Measurements from ENCODE around the gene C17orf100.

C17orf100 gene

GRCh38 chr17:6627019-6627418 lies 24.5 kb upstream of the C17orf100 start:
- H3K9ac ChIP-seq, result no peak overlapping the region
- H3K9me3 ChIP-seq (replicated peaks in 1 of 11), result no peaks in the 10 kb centered on the region
- H3K36me3 ChIP-seq, result peaks cover 76 to 100% (median 96%) of the 10 kb centered on the region in 11 experiments
- no peak overlapping the region for H3K4me2 ChIP-seq
- no peak overlapping the region for H3K27ac ChIP-seq
- H3K4me1 ChIP-seq, result peaks cover 0 to 6% (median 0%) of the 10 kb centered on the region in 10 experiments; a peak in 1 of 20 replicates
- peaks cover 0 to 24% (median 9%) of the 10 kb centered on the region in 11 experiments; a peak in 6 of 22 replicates for H4K20me1 ChIP-seq
- H3K27me3 ChIP-seq, result no peaks in the 10 kb centered on the region
- TF ChIP-seq Cebpa-rat (IDR thresholded peaks at IDR 0.05), result no peak
- no peak overlapping the region for H3K4me3 ChIP-seq

- no peaks in the 10 kb centered on the region for H3K27me3 ChIP-seq
- no peak overlapping the region for H3K9ac ChIP-seq
- peaks cover 0 to 6% (median 0%) of the 10 kb centered on the region in 10 experiments; a peak in 1 of 20 replicates for H3K4me1 ChIP-seq
- peaks cover 81 to 100% (median 96%) of the 10 kb centered on the region in 11 experiments for H3K36me3 ChIP-seq
- no peak overlapping the region for H3K4me2 ChIP-seq
- H3K9me3 ChIP-seq (replicated peaks in 1 of 11), result no peaks in the 10 kb centered on the region
- TF ChIP-seq Cebpa-rat (IDR thresholded peaks at IDR 0.05), result no peak
- H3K27ac ChIP-seq, result no peak overlapping the region
- peaks cover 0 to 24% (median 8%) of the 10 kb centered on the region in 11 experiments; a peak in 7 of 22 replicates for H4K20me1 ChIP-seq
- no peak overlapping the region for H3K4me3 ChIP-seq
Measured at GRCh38 chr17:6630390-6630789, 21.2 kb upstream of the C17orf100 start.

GRCh38 chr17:6632530-6632929 lies 19.0 kb upstream of the C17orf100 start:
- Histone ChIP-seq H4K20me1 (peaks cover 0 to 34% (median 14%) of the 10 kb centered on the region in 11 experiments; a peak in 13 of 22 replicates), H3K27me3 (no peaks in the 10 kb centered on the region), H3K36me3 (peaks cover 67 to 90% (median 78%) of the 10 kb centered on the region in 11 experiments), H3K9me3 (replicated peaks in 1 of 11) (no peaks in the 10 kb centered on the region), H3K9ac (no peak overlapping the region), H3K4me2 (no peak overlapping the region), H3K27ac (no peak overlapping the region), H3K4me3 (no peak overlapping the region), H3K4me1 (peaks cover 0 to 7% (median 0%) of the 10 kb centered on the region in 10 experiments; a peak in 3 of 20 replicates)
- TF ChIP-seq Cebpa-rat (IDR thresholded peaks at IDR 0.05), result no peak

GRCh38 chr17:6633263-6633662 lies 18.3 kb upstream of the C17orf100 start:
- no peak for TF ChIP-seq Cebpa-rat (IDR thresholded peaks at IDR 0.05)
- peaks cover 0 to 41% (median 19%) of the 10 kb centered on the region in 11 experiments; a peak in 15 of 22 replicates for H4K20me1 ChIP-seq
- peaks cover 3 to 14% (median 7%) of the 10 kb centered on the region in 10 experiments; a peak in 19 of 20 replicates for H3K4me1 ChIP-seq
- no peak overlapping the region for H3K4me3 ChIP-seq
- H3K9me3 ChIP-seq (replicated peaks in 1 of 11), result no peaks in the 10 kb centered on the region
- no peak overlapping the region for H3K9ac ChIP-seq
- H3K27me3 ChIP-seq, result no peaks in the 10 kb centered on the region
- peaks cover 59 to 83% (median 71%) of the 10 kb centered on the region in 11 experiments for H3K36me3 ChIP-seq
- H3K27ac ChIP-seq, result no peak overlapping the region
- no peak overlapping the region for H3K4me2 ChIP-seq

- Histone ChIP-seq H3K27me3 (no peaks in the 10 kb centered on the region), H3K4me2 (no peak overlapping the region), H4K20me1 (peaks cover 0 to 36% (median 27%) of the 10 kb centered on the region in 11 experiments; a peak in 15 of 22 replicates), H3K9me3 (replicated peaks in 1 of 11) (no peaks in the 10 kb centered on the region), H3K27ac (no peak overlapping the region), H3K9ac (no peak overlapping the region), H3K4me1 (peaks cover 18 to 28% (median 22%) of the 10 kb centered on the region in 10 experiments), H3K36me3 (peaks cover 39 to 56% (median 43%) of the 10 kb centered on the region in 11 experiments), H3K4me3 (no peak overlapping the region)
- no peak for TF ChIP-seq Cebpa-rat (IDR thresholded peaks at IDR 0.05)
Measured at GRCh38 chr17:6636105-6636504, 15.5 kb upstream of the C17orf100 start.

- no peak for TF ChIP-seq Cebpa-rat (IDR thresholded peaks at IDR 0.05)
- H3K27me3 ChIP-seq, result no peaks in the 10 kb centered on the region
- peaks cover 24 to 28% (median 26%) of the 10 kb centered on the region in 10 experiments for H3K4me1 ChIP-seq
- H3K4me2 ChIP-seq, result no peak overlapping the region
- H3K27ac ChIP-seq, result no peak overlapping the region
- peaks cover 0 to 37% (median 28%) of the 10 kb centered on the region in 11 experiments; a peak in 15 of 22 replicates for H4K20me1 ChIP-seq
- no peak overlapping the region for H3K4me3 ChIP-seq
- no peak overlapping the region for H3K9ac ChIP-seq
- peaks cover 32 to 49% (median 36%) of the 10 kb centered on the region in 11 experiments for H3K36me3 ChIP-seq
- H3K9me3 ChIP-seq (replicated peaks in 1 of 11), result no peaks in the 10 kb centered on the region
Measured at GRCh38 chr17:6636616-6637457, 14.7 kb upstream of the C17orf100 start.

- Histone ChIP-seq H3K27ac (no peak overlapping the region), H3K4me3 (no peak overlapping the region), H4K20me1 (peaks cover 0 to 43% (median 28%) of the 10 kb centered on the region in 11 experiments; a peak in 14 of 22 replicates), H3K4me2 (peak overlapping the region in 1 of 11 experiments; percentile 96; a peak in 2 of 22 replicates), H3K27me3 (no peaks in the 10 kb centered on the region), H3K36me3 (peaks cover 27 to 44% (median 35%) of the 10 kb centered on the region in 11 experiments), H3K9me3 (replicated peaks in 1 of 11) (no peaks in the 10 kb centered on the region), H3K4me1 (peaks cover 31 to 34% (median 32%) of the 10 kb centered on the region in 10 experiments), H3K9ac (peak overlapping the region in 4 of 11 experiments; percentile 78 to 92 (median 87); a peak in 4 of 22 replicates)
- TF ChIP-seq Cebpa-rat (IDR thresholded peaks at IDR 0.05), result no peak
Measured at GRCh38 chr17:6637458-6637840, 14.1 kb upstream of the C17orf100 start.

GRCh38 chr17:6638046-6638908 lies 13.3 kb upstream of the C17orf100 start:
- H3K4me3 ChIP-seq, result peak overlapping the region in 2 of 10 experiments; percentile 94 to 97; a peak in 3 of 20 replicates
- peaks cover 26 to 44% (median 35%) of the 10 kb centered on the region in 11 experiments for H3K36me3 ChIP-seq
- peak overlapping the region in 5 of 11 experiments; percentile 11 to 92 (median 91); a peak in 8 of 22 replicates for H3K27ac ChIP-seq
- no peaks in the 10 kb centered on the region for H3K9me3 ChIP-seq (replicated peaks in 1 of 11)
- H3K4me2 ChIP-seq, result peak overlapping the region; percentile 94 to 100 (median 97)
- H3K27me3 ChIP-seq, result no peaks in the 10 kb centered on the region
- H3K4me1 ChIP-seq, result peaks cover 35 to 43% (median 38%) of the 10 kb centered on the region in 10 experiments
- H4K20me1 ChIP-seq, result peaks cover 0 to 48% (median 31%) of the 10 kb centered on the region in 11 experiments; a peak in 14 of 22 replicates
- H3K9ac ChIP-seq, result peak overlapping the region; percentile 21 to 92 (median 89); a peak in 21 of 22 replicates
- TF ChIP-seq Cebpa-rat (IDR thresholded peaks at IDR 0.05), result no peak
